BJ (cell line): ENCODE measurements around the gene ASAP2. TPM values are rescaled to one million over a fixed set of nuclear protein-coding genes. Genes with fewer than 3 reads are reported as not detected.

Experiments used
- CTCF ChIA-PET: fragments of 350-600 bp; formaldehyde crosslinking; extraction: SDS; loops from one replicate; lab custom pipeline; 2021; ENCODE audit warnings: antibody characterized with exemption, inconsistent platforms; lab: Yijun Ruan, JAX
- POLR2A ChIA-PET: fragments of 300-600 bp; sonication (Branson Sonifier 250); formaldehyde crosslinking; extraction: SDS; loops from one replicate; lab custom pipeline; 2021; ENCODE audit warnings: antibody characterized with exemption; lab: Charles Lee
- DNase-seq: peaks from one replicate; pipeline ENCODE4 v3.0.0-alpha.2; 2011; ENCODE audit warnings: low read depth
- H3K27me3 ChIP-seq: 2 replicates; pipeline ENCODE4 v1.6.0; 2011; ENCODE audit warnings: low read length; ENCODE audit not compliant: control insufficient read depth, insufficient read depth
- H3K36me3 ChIP-seq: 2 replicates; pipeline ENCODE4 v1.5.1; 2011; ENCODE audit warnings: low read length; ENCODE audit not compliant: control insufficient read depth, insufficient read depth
- H3K4me3 ChIP-seq: 2 replicates; pipeline ENCODE4 v1.5.1; 2011; ENCODE audit warnings: low read depth, mild to moderate bottlenecking, control low read depth, low read length
- CTCF ChIP-seq: IDR thresholded peaks from 2 replicates; pipeline ENCODE4 v1.5.1; 2011; ENCODE audit warnings: low read depth, mild to moderate bottlenecking, control low read depth, inconsistent platforms, low read length, moderate library complexity; ENCODE audit not compliant: insufficient read depth
- polyA plus RNA-seq: library from polyadenylated mRNA; depleted of rRNA; stranded (reverse); fragments of >200 nt; gene quantifications from 2 replicates; pipeline ENCODE4 v1.2.3, GENCODE V29; 2011

ASAP2 gene
- polyA plus RNA-seq, 1 experiment, result 14.1 TPM

DNA sequence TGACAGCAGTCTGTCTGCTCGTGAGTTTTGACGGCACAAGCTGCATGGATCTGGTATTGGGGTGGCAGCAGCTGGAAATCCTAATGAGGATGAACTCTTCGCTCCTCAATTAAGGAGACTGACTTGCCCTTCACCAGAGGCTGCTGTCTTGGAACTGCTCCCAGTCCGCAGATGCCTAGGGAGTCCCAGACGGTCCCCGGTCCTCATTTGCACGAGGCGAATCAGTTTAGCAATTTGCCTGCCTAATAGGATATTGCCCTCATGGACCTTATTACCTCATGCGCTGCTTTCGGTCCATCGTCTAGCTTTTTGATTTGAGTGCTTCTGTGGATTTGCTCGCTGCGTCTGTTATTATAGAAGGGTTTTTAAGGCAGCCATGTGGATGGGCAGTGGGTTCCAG is 40.6 kb downstream of the ASAP2 start:
- no peak for TF ChIP-seq CTCF
- no peaks in the 10 kb centered on the region for H3K27me3 ChIP-seq
- no peak for DNase-seq
- H3K4me3 ChIP-seq, result no peak overlapping the region
- POLR2A ChIA-PET, result no interaction called here
- CTCF ChIA-PET, result interaction anchor here (1.4 to 1.8 kb wide), 2 partner anchors 39 to 104 kb away, joined by 4 read pairs; no protein-coding TSS in a partner anchor
- H3K36me3 ChIP-seq, result no peaks in the 10 kb centered on the region

GRCh38 chr2:9247786-9248185 is 41.2 kb downstream of the ASAP2 start:
- no peak for DNase-seq
- ChIA-PET POLR2A (interaction anchor here (0.5 kb wide), 1 partner anchor 10 kb away, joined by 3 read pairs; no protein-coding TSS in a partner anchor), CTCF (interaction anchor here (1.4 to 1.8 kb wide), 3 partner anchors 38 to 105 kb away, joined by 4 read pairs; no protein-coding TSS in a partner anchor)
- no peak for TF ChIP-seq CTCF
- no peak overlapping the region for H3K4me3 ChIP-seq
- no peaks in the 10 kb centered on the region for H3K36me3 ChIP-seq
- H3K27me3 ChIP-seq, result no peaks in the 10 kb centered on the region

DNA sequence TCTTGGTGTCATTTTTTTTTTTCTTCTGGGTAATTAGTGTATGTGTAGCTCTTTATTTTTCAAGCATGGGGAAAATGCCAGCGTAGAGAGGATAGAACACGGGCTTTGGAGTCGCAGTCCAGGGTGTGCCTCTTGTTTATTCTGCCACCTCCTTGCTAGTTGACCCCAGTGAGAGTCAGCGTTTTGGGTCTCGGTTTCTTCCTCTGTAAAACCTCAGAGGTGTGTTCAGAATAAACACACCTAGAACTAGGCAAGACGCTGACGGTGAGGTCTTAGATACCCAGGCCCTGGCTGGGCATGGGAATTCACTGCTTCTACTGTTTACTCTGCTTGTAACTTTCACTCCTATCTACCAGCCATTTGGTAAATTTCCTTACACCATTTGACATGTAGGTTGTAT is 41.8 kb downstream of the ASAP2 start:
- Histone ChIP-seq H3K36me3 (no peaks in the 10 kb centered on the region), H3K27me3 (no peaks in the 10 kb centered on the region), H3K4me3 (no peak overlapping the region)
- TF ChIP-seq CTCF, result no peak
- ChIA-PET POLR2A (interaction anchor here (0.5 kb wide), 1 partner anchor 9 kb away, joined by 3 read pairs; no protein-coding TSS in a partner anchor), CTCF (interaction anchor here (1.2 to 1.8 kb wide), 5 partner anchors 18 to 123 kb away, joined by 3 to 4 read pairs (median 4); no protein-coding TSS in a partner anchor)
- no peak for DNase-seq

- no peak for DNase-seq
- H3K27me3 ChIP-seq, result no peaks in the 10 kb centered on the region
- TF ChIP-seq CTCF, result peak; percentile 4; the same call in 1 of the 2 replicates
- ChIA-PET CTCF (interaction anchor here (1.2 to 1.8 kb wide), 5 partner anchors 11 to 122 kb away, joined by 3 to 6 read pairs (median 4); no protein-coding TSS in a partner anchor), POLR2A (no interaction called here)
- H3K36me3 ChIP-seq, result no peaks in the 10 kb centered on the region
- H3K4me3 ChIP-seq, result no peak overlapping the region
Measured at GRCh38 chr2:9249020-9249800, 42.6 kb downstream of the ASAP2 start.

DNA sequence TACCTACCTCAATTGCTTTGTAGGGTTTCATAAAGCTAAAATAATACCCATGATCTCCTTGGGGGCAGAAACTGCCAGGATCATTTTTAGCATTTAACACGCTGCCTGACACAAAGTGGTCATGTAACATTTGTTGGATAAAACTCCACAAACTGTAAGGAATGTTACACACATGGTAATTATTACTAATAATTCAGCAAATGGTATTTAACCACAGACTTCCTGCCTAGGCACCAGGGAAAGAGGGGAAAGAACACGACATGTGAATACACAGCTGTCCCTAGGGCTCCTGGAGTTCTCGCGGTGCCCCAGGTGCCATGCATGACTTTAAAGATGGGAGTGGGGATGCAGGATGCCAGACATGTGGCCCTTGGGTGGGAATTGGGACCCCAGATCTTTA is 43.5 kb downstream of the ASAP2 start:
- DNase-seq, result no peak
- CTCF ChIA-PET, result interaction anchor here (1.0 to 1.8 kb wide), 4 partner anchors 10 to 44 kb away, joined by 3 to 6 read pairs (median 4); partner anchors contain the start of gene ASAP2
- POLR2A ChIA-PET, result no interaction called here
- TF ChIP-seq CTCF, result no peak
- Histone ChIP-seq H3K36me3 (no peaks in the 10 kb centered on the region), H3K4me3 (no peak overlapping the region), H3K27me3 (no peaks in the 10 kb centered on the region)
